H9 (cell line): ENCODE measurements around the gene TCEA2. TPM values are rescaled to one million over a fixed set of nuclear protein-coding genes. Genes with fewer than 3 reads are reported as not detected.

Experiments used
- DNase-seq: peaks from one replicate; pipeline ENCODE4 v3.0.0-alpha.2; 2017
- H2AFZ ChIP-seq: one replicate; pipeline ENCODE4 v1.6.1; 2013; ENCODE audit warnings: mild to moderate bottlenecking, low read length, control low read depth, moderate library complexity
- H2AK5ac ChIP-seq: 2 replicates; pipeline ENCODE4 v1.6.1; 2013; ENCODE audit warnings: low read length, control low read depth, mixed read lengths; ENCODE audit not compliant: insufficient read length
- H2BK120ac ChIP-seq: one replicate; pipeline ENCODE4 v1.6.1; 2013; ENCODE audit warnings: low read depth, mild to moderate bottlenecking, low read length, control low read depth, inconsistent platforms; ENCODE audit not compliant: poor library complexity, severe bottlenecking
- H2BK12ac ChIP-seq: 2 replicates; pipeline ENCODE4 v1.6.1; 2013; ENCODE audit warnings: low read length, control low read depth, mixed read lengths, low read depth; ENCODE audit not compliant: insufficient read length
- H2BK15ac ChIP-seq: 2 replicates; pipeline ENCODE4 v1.6.1; 2013; ENCODE audit warnings: low read depth, low read length, control low read depth
- H2BK20ac ChIP-seq: one replicate; pipeline ENCODE4 v1.6.1; 2013; ENCODE audit warnings: low read depth, mild to moderate bottlenecking, low read length, control low read depth, inconsistent platforms; ENCODE audit not compliant: poor library complexity, severe bottlenecking
- H2BK5ac ChIP-seq: 2 replicates; pipeline ENCODE4 v1.6.1; 2013; ENCODE audit warnings: low read length, control low read depth, mixed read lengths; ENCODE audit not compliant: insufficient read length
- H3K14ac ChIP-seq: 2 replicates; pipeline ENCODE4 v1.6.1; 2013; ENCODE audit warnings: low read length, control low read depth; ENCODE audit not compliant: insufficient read depth
- H3K18ac ChIP-seq: 2 replicates; pipeline ENCODE4 v1.6.1; 2013; ENCODE audit warnings: low read depth, mild to moderate bottlenecking, mixed read lengths, low read length, control low read depth; ENCODE audit not compliant: insufficient read length
- H3K23ac ChIP-seq: 2 replicates; pipeline ENCODE4 v1.6.1; 2013; ENCODE audit warnings: low read length, control low read depth, mixed read lengths, low read depth; ENCODE audit not compliant: insufficient read length
- H3K23me2 ChIP-seq: 2 replicates; pipeline ENCODE4 v1.6.1; 2013; ENCODE audit warnings: low read depth, mild to moderate bottlenecking, mixed read lengths, low read length, control low read depth; ENCODE audit not compliant: insufficient read length, poor library complexity, severe bottlenecking
- H3K27ac ChIP-seq: 2 replicates; pipeline ENCODE4 v1.5.1; 2013; ENCODE audit warnings: low read length, control low read depth, mixed read lengths, low read depth; ENCODE audit not compliant: insufficient read length
- H3K27me3 ChIP-seq: 2 replicates; pipeline ENCODE4 v1.6.1; 2013; ENCODE audit warnings: low read length, control low read depth, inconsistent platforms; ENCODE audit not compliant: insufficient read depth
- H3K4ac ChIP-seq: 2 replicates; pipeline ENCODE4 v1.6.1; 2013; ENCODE audit warnings: low read depth, mild to moderate bottlenecking, control low read depth, inconsistent platforms, low read length, moderate library complexity
- H3K4me1 ChIP-seq: 2 replicates; pipeline ENCODE4 v1.6.1; 2013; ENCODE audit warnings: low read length, control low read depth, inconsistent platforms; ENCODE audit not compliant: insufficient read depth
- H3K4me2 ChIP-seq: 2 replicates; pipeline ENCODE4 v1.6.1; 2013; ENCODE audit warnings: low read length, control low read depth, mixed read lengths; ENCODE audit not compliant: insufficient read length, insufficient read depth
- H3K56ac ChIP-seq: 2 replicates; pipeline ENCODE4 v1.6.1; 2013; ENCODE audit warnings: low read depth, mild to moderate bottlenecking, mixed read lengths, low read length, control low read depth; ENCODE audit not compliant: insufficient read length
- H3K79me1 ChIP-seq: 2 replicates; pipeline ENCODE4 v1.6.1; 2013; ENCODE audit warnings: low read depth, mild to moderate bottlenecking, moderate library complexity, low read length, control low read depth, inconsistent platforms; ENCODE audit not compliant: insufficient read depth, poor library complexity, severe bottlenecking
- H3K79me2 ChIP-seq: 2 replicates; pipeline ENCODE4 v1.6.1; 2013; ENCODE audit warnings: low read length, control low read depth, inconsistent platforms; ENCODE audit not compliant: insufficient read depth
- H3K9ac ChIP-seq: 2 replicates; pipeline ENCODE4 v1.6.1; 2013; ENCODE audit warnings: low read length, control low read depth, mixed read lengths; ENCODE audit not compliant: insufficient read length; ENCODE audit errors: extremely low read depth
- H3K9me3 ChIP-seq: one replicate; pipeline ENCODE4 v1.6.1; 2013; ENCODE audit warnings: low read depth, low read length, inconsistent platforms; ENCODE audit not compliant: control insufficient read depth
- H3T11ph ChIP-seq: one replicate; pipeline ENCODE4 v1.6.1; 2013; ENCODE audit warnings: mild to moderate bottlenecking, low read length, control low read depth, inconsistent platforms
- H4K20me1 ChIP-seq: one replicate; pipeline ENCODE4 v1.6.1; 2013; ENCODE audit not compliant: control insufficient read depth, insufficient read length, insufficient read depth
- H4K5ac ChIP-seq: 2 replicates; pipeline ENCODE4 v1.6.1; 2013; ENCODE audit warnings: low read depth, mild to moderate bottlenecking, mixed read lengths, low read length, control low read depth; ENCODE audit not compliant: insufficient read length
- H4K8ac ChIP-seq: replicated peaks from 2 replicates; pipeline ENCODE4 v1.6.1; 2013; ENCODE audit warnings: low read length, control low read depth, mixed read lengths, low read depth; ENCODE audit not compliant: insufficient read length
- H4K91ac ChIP-seq: 2 replicates; pipeline ENCODE4 v1.6.1; 2013; ENCODE audit warnings: low read depth, mild to moderate bottlenecking, moderate library complexity, mixed read lengths, low read length, control low read depth; ENCODE audit not compliant: insufficient read length
- H3K27ac Mint-ChIP-seq, 3 experiments: 2 replicates in 2 of 3; 3 replicates in 1 of 3; pipeline ENCODE4 v1.8.0; 2020 to 2021; ENCODE audit warnings: mixed read lengths in 3 of 3, mild to moderate bottlenecking in 1 of 3, moderate library complexity in 1 of 3
- H3K27me3 Mint-ChIP-seq: 2 replicates; pipeline ENCODE4 v1.8.0; 2021; ENCODE audit warnings: low read depth, mild to moderate bottlenecking, moderate library complexity, mixed read lengths
- H3K36me3 Mint-ChIP-seq, 3 experiments: 2 replicates in 2 of 3; 3 replicates in 1 of 3; pipeline ENCODE4 v1.8.0; 2020 to 2021; ENCODE audit warnings: low read depth in 3 of 3, mixed read lengths in 3 of 3; ENCODE audit not compliant: insufficient read depth in 1 of 3
- H3K4me1 Mint-ChIP-seq, 2 experiments: 2 replicates each; pipeline ENCODE4 v1.8.0; 2020; ENCODE audit warnings: mixed read lengths in 2 of 2
- H3K4me3 Mint-ChIP-seq, 2 experiments: 2 replicates in 1 of 2; 3 replicates in 1 of 2; pipeline ENCODE4 v1.8.0; 2020 to 2021; ENCODE audit warnings: mild to moderate bottlenecking in 2 of 2, mixed read lengths in 2 of 2, moderate library complexity in 1 of 2
- H3K9me3 Mint-ChIP-seq, 2 experiments: 2 replicates in 1 of 2; 3 replicates in 1 of 2; pipeline ENCODE4 v1.8.0; 2020; ENCODE audit warnings: mild to moderate bottlenecking in 2 of 2, mixed read lengths in 2 of 2, moderate library complexity in 1 of 2
- CTCF ChIP-seq: fragments of 200-600 bp; sonication (generic); conservative IDR thresholded peaks from 3 replicates; pipeline ENCODE4 v1.8.0; 2021; ENCODE audit warnings: antibody characterized with exemption, mild to moderate bottlenecking
- WGBS: extraction: QIAGEN DNeasy Blood & Tissue Kit; methylation state at CpG from one replicate; pipeline ENCODE4 v1.1.7; 2013; ENCODE audit warnings: missing lambda C conversion rate, low lambda C conversion rate, mixed read lengths; ENCODE audit not compliant: insufficient read length; ENCODE audit errors: extremely low coverage; 5-methylcytosine and 5-hydroxymethylcytosine counted together
- total RNA-seq: library from RNA; stranded (reverse); gene quantifications from 2 replicates; pipeline ENCODE4 v1.2.1, GENCODE V29; 2021

TCEA2 gene
- total RNA-seq, 1 experiment from 2014 or later: 51.7 TPM

- H2BK12ac ChIP-seq: no peak overlapping the region
- no peak overlapping the region for H3K4ac ChIP-seq
- H3K4me1 ChIP-seq: no peaks in the 10 kb centered on the region; the same call in 1 of the 2 replicates
- H2BK5ac ChIP-seq: no peak overlapping the region
- H3K79me2 ChIP-seq: no peaks in the 10 kb centered on the region
- no peak overlapping the region for H3K14ac ChIP-seq
- H3K56ac ChIP-seq: no peak overlapping the region
- H3K27me3 ChIP-seq: no peaks in the 10 kb centered on the region
- H3K9me3 ChIP-seq: no peaks in the 10 kb centered on the region
- DNase-seq: no peak
- H3K4me1 Mint-ChIP-seq: peaks cover 20 to 25% of the 10 kb centered on the region in 2 experiments
- H4K91ac ChIP-seq: no peak overlapping the region
- H4K5ac ChIP-seq: no peak overlapping the region
- H3K27me3 Mint-ChIP-seq: peaks cover 20% of the 10 kb centered on the region
- H3K18ac ChIP-seq: no peak overlapping the region
- H3K4me2 ChIP-seq: no peak overlapping the region
- H3K79me1 ChIP-seq: no peaks in the 10 kb centered on the region
- H3K23ac ChIP-seq: no peak overlapping the region
- no CpG with 5 or more reads among the region's 8 CpGs for whole genome bisulfite sequencing
- peaks cover 6% of the 10 kb centered on the region for H3K23me2 ChIP-seq
- no peaks in the 10 kb centered on the region for H4K20me1 ChIP-seq
- H3K4me3 Mint-ChIP-seq: no peak overlapping the region
- H2BK15ac ChIP-seq: no peak overlapping the region
- no peak overlapping the region for H3K27ac Mint-ChIP-seq
- no peak overlapping the region for H3T11ph ChIP-seq
- no peak overlapping the region for H2AK5ac ChIP-seq
- no peak overlapping the region for H2AFZ ChIP-seq
- TF ChIP-seq CTCF: no peak
- H3K36me3 Mint-ChIP-seq: no peaks in the 10 kb centered on the region; a peak in 2 of 7 replicates
- no peak overlapping the region for H3K27ac ChIP-seq
- no peak overlapping the region for H3K9ac ChIP-seq
- H4K8ac ChIP-seq: no peak overlapping the region
- no peak overlapping the region for H2BK120ac ChIP-seq
- H3K9me3 Mint-ChIP-seq: no peaks in the 10 kb centered on the region
- no peak overlapping the region for H2BK20ac ChIP-seq
These were observed 14.1 kb downstream of the TCEA2 start for GRCh38 chr20:64077094-64077493.
